ENCODE measurements around the gene HDDC3.

GRCh38 chr15:90941038-90941437, 8.7 kb upstream of the HDDC3 start:
- TF ChIP-seq POLR2A (IDR thresholded peaks at IDR 0.05; ENCODE audit: low read depth) (no peak), CTCF (IDR thresholded peaks at IDR 0.05) (no peak)

Measured in esophagus muscularis mucosa (tissue), 3 donors.